Left lung (tissue), 10 donors: ENCODE results near the gene MAML2. TPM values are rescaled to one million over a fixed set of nuclear protein-coding genes. Genes with fewer than 3 reads are reported as not detected.

Experiments
- ATAC-seq: fragments of 200-7000 bp; cut with Tn5 transposase; one replicate; pipeline ENCODE4 v1.9.1; 2020; ENCODE audit warnings: moderate library complexity
- DNase-seq, 4 donors: peaks; one replicate each; pipeline ENCODE4 v3.0.0-alpha.2; 2013 to 2020
- H3K27ac ChIP-seq, 2 donors: fragments of 200-600 bp; sonication (generic) in 1 of 2; one replicate each; pipeline versions ENCODE4 v1.5.0 to v1.8.0; 2020 to 2021
- H3K27me3 ChIP-seq, 2 donors: fragments of 200-600 bp; sonication (generic) in 1 of 2; one replicate each; pipeline versions ENCODE4 v1.5.0 to v1.8.0; 2020 to 2021
- H3K36me3 ChIP-seq, 2 donors: fragments of 200-600 bp; sonication (generic) in 1 of 2; one replicate each; pipeline versions ENCODE4 v1.5.0 to v1.8.0; 2020 to 2021
- H3K4me1 ChIP-seq, 2 donors: fragments of 200-600 bp; one replicate each; pipeline ENCODE4 v1.8.0; 2021
- H3K4me3 ChIP-seq, 2 donors: fragments of 200-600 bp; sonication (generic) in 1 of 2; one replicate each; pipeline versions ENCODE4 v1.5.0 to v1.8.0; 2020 to 2021; ENCODE audit warnings: mild to moderate bottlenecking in 1 of 2
- H3K9me3 ChIP-seq, 2 donors: fragments of 200-600 bp; sonication (generic) in 1 of 2; one replicate each; pipeline versions ENCODE4 v1.5.0 to v1.8.0; 2020 to 2021
- CTCF ChIP-seq, 2 donors: fragments of 200-600 bp; sonication (generic) in 1 of 2; IDR thresholded peaks; one replicate each; pipeline versions ENCODE4 v1.5.0 to v1.8.0; 2021; ENCODE audit warnings: antibody characterized with exemption in 2 of 2
- intact Hi-C, 2 donors: fragments of 100-400 bp; cut with DNase I; formaldehyde crosslinking; loops; one replicate each; pipeline versions ENCODE4 v1.11.2 to v1.14.2; 2022
- polyA plus RNA-seq, 6 donors: library from polyadenylated mRNA; unstranded; fragments of 120-200 nt; gene quantifications; one replicate each; pipeline ENCODE4 v1.2.1, GENCODE V29; 2013; ENCODE audit not compliant: insufficient read length in 6 of 6
- total RNA-seq, 2 donors: library from RNA; stranded (reverse); fragmentation: NEBNext Ultra II Directional; extraction: Animal tissue kit (Norgen Biotek cat#: 25700); gene quantifications; one replicate each; pipeline ENCODE4 v1.2.1, GENCODE V29; 2021
- donor health status: DM: no; HTN: yes; CAD: no.
- donor health status: DM: no; HTN: no; CAD: no.

The MAML2 gene
- total and polyA plus RNA-seq, 8 donors, result 18.7 to 44.0 (median 36.6) TPM

- no peak for TF ChIP-seq CTCF (IDR thresholded peaks at IDR 0.05)
- peak in 3 of 4 donors; percentile 28 to 75 (median 65) for DNase-seq
- Histone ChIP-seq H3K27ac (peak overlapping the region; percentile 42 to 45), H3K36me3 (no peaks in the 10 kb centered on the region), H3K4me1 (peaks cover 56 to 84% of the 10 kb centered on the region in 2 donors), H3K27me3 (no peaks in the 10 kb centered on the region), H3K9me3 (no peaks in the 10 kb centered on the region), H3K4me3 (no peak overlapping the region)
- peak; percentile 18 for ATAC-seq
- intact Hi-C loops, result no loop called here
These were observed 11.3 kb downstream of the MAML2 start for GRCh38 chr11:96331699-96332116.

- intact Hi-C loops, result no loop called here
- H3K4me3 ChIP-seq, result no peak overlapping the region
- H3K36me3 ChIP-seq, result no peaks in the 10 kb centered on the region
- no peak for ATAC-seq
- TF ChIP-seq CTCF (IDR thresholded peaks at IDR 0.05), result no peak
- H3K9me3 ChIP-seq, result no peaks in the 10 kb centered on the region
- no peak for DNase-seq
- no peaks in the 10 kb centered on the region for H3K27me3 ChIP-seq
- peaks cover 43 to 79% of the 10 kb centered on the region in 2 donors for H3K4me1 ChIP-seq
- H3K27ac ChIP-seq, result peak overlapping the region; percentile 24 to 65
These were observed 12.5 kb downstream of the MAML2 start for GRCh38 chr11:96330511-96330859.

- no peak for TF ChIP-seq CTCF (IDR thresholded peaks at IDR 0.05)
- Histone ChIP-seq H3K27ac (peak overlapping the region; percentile 24 to 65), H3K4me3 (no peak overlapping the region), H3K4me1 (peaks cover 45 to 78% of the 10 kb centered on the region in 2 donors), H3K27me3 (no peaks in the 10 kb centered on the region), H3K36me3 (no peaks in the 10 kb centered on the region), H3K9me3 (no peaks in the 10 kb centered on the region)
- intact Hi-C loops, result no loop called here
- no peak for DNase-seq
- no peak for ATAC-seq
These were observed 13.0 kb downstream of the MAML2 start for GRCh38 chr11:96329855-96330510.

GRCh38 chr11:96329419-96329818, 13.6 kb downstream of the MAML2 start:
- no peaks in the 10 kb centered on the region for H3K36me3 ChIP-seq
- H3K27me3 ChIP-seq, result no peaks in the 10 kb centered on the region
- TF ChIP-seq CTCF (IDR thresholded peaks at IDR 0.05), result no peak
- peaks cover 46 to 79% of the 10 kb centered on the region in 2 donors for H3K4me1 ChIP-seq
- no peaks in the 10 kb centered on the region for H3K9me3 ChIP-seq
- H3K27ac ChIP-seq, result peak overlapping the region; percentile 24 to 65
- intact Hi-C loops, result no loop called here
- peak; percentile 85 for ATAC-seq
- no peak overlapping the region for H3K4me3 ChIP-seq
- DNase-seq, result no peak

DNA sequence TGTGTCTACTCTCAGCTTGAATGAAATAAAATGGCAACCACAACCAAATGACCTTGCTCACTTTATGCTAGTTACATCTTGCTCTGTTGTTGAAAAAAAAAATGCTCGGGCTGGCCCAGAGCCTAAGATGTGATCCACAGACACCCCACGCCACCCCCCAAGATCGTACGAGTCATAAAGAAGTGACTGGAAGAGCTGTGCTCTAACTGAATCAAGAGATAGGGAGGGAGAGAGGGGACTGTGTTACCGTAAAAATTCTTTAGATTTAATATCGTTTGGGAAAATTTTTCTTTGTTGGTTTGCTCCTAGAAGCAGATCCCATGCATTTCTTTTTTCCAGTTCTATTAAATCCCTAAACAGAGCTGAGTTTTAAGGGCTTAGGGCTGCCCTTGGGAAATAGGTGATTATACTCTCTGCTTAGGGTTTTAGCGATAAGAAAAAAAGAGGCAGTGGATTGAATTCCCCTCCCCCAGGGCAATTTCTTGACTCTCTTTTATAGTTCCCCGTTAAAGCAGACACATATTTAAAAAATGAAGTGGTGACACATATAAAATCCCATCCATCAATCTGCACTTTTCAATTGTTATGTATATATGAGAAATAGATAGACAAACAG, 14.5 kb downstream of the MAML2 start:
- ATAC-seq (no peak), DNase-seq (no peak)
- Histone ChIP-seq H3K36me3 (no peaks in the 10 kb centered on the region), H3K9me3 (no peaks in the 10 kb centered on the region), H3K27me3 (no peaks in the 10 kb centered on the region), H3K4me3 (no peak overlapping the region), H3K27ac (peak overlapping the region; percentile 24 to 65), H3K4me1 (peaks cover 46 to 72% of the 10 kb centered on the region in 2 donors)
- intact Hi-C loops, result no loop called here
- no peak for TF ChIP-seq CTCF (IDR thresholded peaks at IDR 0.05)
